SK-N-SH (cell line): ENCODE measurements around the gene EFTUD2. TPM values are rescaled to one million over a fixed set of nuclear protein-coding genes. Genes with fewer than 3 reads are reported as not detected.

Source experiments
- CTCF ChIA-PET: fragments of 300-600, 350-600 bp; formaldehyde crosslinking; extraction: SDS; loops from one replicate; lab custom pipeline; 2021; lab: Yijun Ruan, JAX
- POLR2A ChIA-PET: fragments of 350-600 bp; sonication (Branson Sonifier 250); formaldehyde crosslinking; extraction: SDS; loops from one replicate; lab custom pipeline; 2020; ENCODE audit warnings: antibody characterized with exemption, inconsistent platforms; lab: Yijun Ruan, JAX
- DNase-seq: peaks from one replicate; pipeline ENCODE4 v3.0.0; 2012
- H2AFZ ChIP-seq: fragments of 200-600 bp; sonication (generic); 2 replicates; pipeline ENCODE4 v1.8.1; 2016; ENCODE audit warnings: antibody characterized with exemption, mild to moderate bottlenecking, low read depth
- H3F3A ChIP-seq: fragments of 200-600 bp; sonication (generic); replicated peaks from 2 replicates; pipeline ENCODE3; 2016; ENCODE audit warnings: antibody characterized with exemption, mild to moderate bottlenecking; ENCODE audit not compliant: insufficient read depth
- H3K27ac ChIP-seq, 2 experiments: fragments of 200-500 bp in 1 of 2; fragments of 200-600 bp in 1 of 2; sonication (Bioruptor generic) in 1 of 2; sonication (generic), shearing (Covaris generic) in 1 of 2; 2 replicates each; pipeline versions ENCODE4 v1.5.1 to v1.6.1; 2014 to 2016; ENCODE audit warnings: low read depth in 2 of 2, inconsistent platforms in 1 of 2, low read length in 1 of 2, mild to moderate bottlenecking in 1 of 2, mixed read lengths in 1 of 2
- H3K27me3 ChIP-seq: fragments of 200-600 bp; sonication (generic), shearing (Covaris generic); 2 replicates; pipeline ENCODE4 v1.6.1; 2016; ENCODE audit warnings: mixed run types; ENCODE audit not compliant: insufficient read depth
- H3K36me3 ChIP-seq, 2 experiments: fragments of 200-500 bp in 1 of 2; fragments of 200-600 bp in 1 of 2; sonication (Bioruptor generic) in 1 of 2; sonication (generic) in 1 of 2; replicated peaks in 1 of 2; 2 replicates each; pipeline versions ENCODE3 to v1.5.1; 2014 to 2016; ENCODE audit warnings: low read length in 1 of 2, mild to moderate bottlenecking in 1 of 2; ENCODE audit not compliant: insufficient read depth in 2 of 2, control insufficient read depth in 1 of 2
- H3K4me1 ChIP-seq, 2 experiments: fragments of 200-500 bp in 1 of 2; fragments of 200-600 bp in 1 of 2; sonication (Bioruptor generic) in 1 of 2; sonication (generic), shearing (Covaris generic) in 1 of 2; 2 replicates each; pipeline versions ENCODE4 v1.5.1 to v1.6.1; 2014 to 2016; ENCODE audit warnings: low read depth in 1 of 2, low read length in 1 of 2, mixed run types in 1 of 2; ENCODE audit not compliant: insufficient read depth in 2 of 2, control insufficient read depth in 1 of 2
- H3K4me2 ChIP-seq: fragments of 200-600 bp; sonication (generic), shearing (Covaris generic); 2 replicates; pipeline ENCODE4 v1.6.1; 2017; ENCODE audit warnings: mixed run types
- H3K4me3 ChIP-seq, 2 experiments: fragments of 200-500 bp in 1 of 2; fragments of 200-600 bp in 1 of 2; sonication (Bioruptor generic) in 1 of 2; sonication (generic), shearing (Covaris generic) in 1 of 2; 2 replicates each; pipeline versions ENCODE4 v1.5.1 to v1.8.1; 2014 to 2016; ENCODE audit warnings: low read depth in 2 of 2, inconsistent platforms in 1 of 2, low read length in 1 of 2, mild to moderate bottlenecking in 1 of 2, mixed read lengths in 1 of 2, moderate library complexity in 1 of 2
- H3K79me2 ChIP-seq: fragments of 200-600 bp; sonication (generic); 2 replicates; pipeline ENCODE4 v1.8.1; 2017; ENCODE audit warnings: mild to moderate bottlenecking; ENCODE audit not compliant: insufficient read depth
- H3K9ac ChIP-seq: fragments of 200-600 bp; sonication (generic); 2 replicates; pipeline ENCODE4 v1.6.1; 2017; ENCODE audit warnings: mixed run types
- H3K9me2 ChIP-seq: fragments of 200-600 bp; sonication (generic); 2 replicates; pipeline ENCODE4 v1.6.1; 2017; ENCODE audit warnings: mixed run types
- H3K9me3 ChIP-seq: fragments of 200-600 bp; sonication (generic); 2 replicates; pipeline ENCODE4 v1.6.1; 2017; ENCODE audit warnings: mixed run types, mild to moderate bottlenecking, moderate library complexity
- H4K20me1 ChIP-seq: fragments of 200-600 bp; sonication (generic); 2 replicates; pipeline ENCODE4 v1.6.1; 2017; ENCODE audit warnings: mild to moderate bottlenecking, mixed run types; ENCODE audit not compliant: insufficient read depth
- EP300 ChIP-seq, 2 experiments: IDR thresholded peaks; 2 replicates each; pipeline versions ENCODE4 v1.4.0 to v1.6.1; 2012; ENCODE audit warnings: borderline replicate concordance in 1 of 2, low read depth in 1 of 2, low read length in 1 of 2
- FOSL2 ChIP-seq: IDR thresholded peaks from 2 replicates; pipeline ENCODE4 v1.4.0; 2012; ENCODE audit warnings: low read depth, mild to moderate bottlenecking, moderate library complexity, borderline replicate concordance
- FOXM1 ChIP-seq: IDR thresholded peaks from 2 replicates; pipeline ENCODE4 v1.4.0; 2012; ENCODE audit warnings: low read depth, mild to moderate bottlenecking
- MAX ChIP-seq: IDR thresholded peaks from 2 replicates; pipeline ENCODE4 v1.4.0; 2012; ENCODE audit warnings: low read depth
- MEF2A ChIP-seq: IDR thresholded peaks from 2 replicates; pipeline ENCODE4 v1.4.0; 2012; ENCODE audit warnings: low read depth, borderline replicate concordance
- NFIC ChIP-seq: IDR thresholded peaks from 2 replicates; pipeline ENCODE4 v1.4.0; 2012; ENCODE audit warnings: borderline replicate concordance
- PBX3 ChIP-seq: IDR thresholded peaks from 2 replicates; pipeline ENCODE4; 2012
- RCOR1 ChIP-seq: fragments of 150-350 bp; IDR thresholded peaks from 2 replicates; pipeline ENCODE4 v1.6.1; 2017; ENCODE audit warnings: antibody characterized with exemption, low read length
- RFX5 ChIP-seq: IDR thresholded peaks from 2 replicates; pipeline ENCODE4 v1.6.1; 2012; ENCODE audit warnings: mild to moderate bottlenecking, improper control_type of control experiment, low read length
- RXRA ChIP-seq: IDR thresholded peaks from 2 replicates; pipeline ENCODE4 v1.4.0; 2012; ENCODE audit warnings: low read depth, mild to moderate bottlenecking, borderline replicate concordance
- SIN3A ChIP-seq: IDR thresholded peaks from 2 replicates; pipeline ENCODE4 v1.6.1; 2012; ENCODE audit warnings: low read depth, mild to moderate bottlenecking, low read length, moderate library complexity, borderline replicate concordance
- TAF1 ChIP-seq: IDR thresholded peaks from 2 replicates; pipeline ENCODE4 v1.6.1; 2012; ENCODE audit warnings: low read depth, mild to moderate bottlenecking, low read length, moderate library complexity, borderline replicate concordance
- TCF12 ChIP-seq: IDR thresholded peaks from 2 replicates; pipeline ENCODE4 v1.4.0; 2012
- USF1 ChIP-seq: IDR thresholded peaks from 2 replicates; pipeline ENCODE4 v1.4.0; 2012; ENCODE audit warnings: low read depth, borderline replicate concordance
- YY1 ChIP-seq: IDR thresholded peaks from 2 replicates; pipeline ENCODE4 v1.4.0; 2012; ENCODE audit warnings: low read depth, mild to moderate bottlenecking
- WGBS: methylation state at CpG from one replicate; pipeline ENCODE4 v1.1.6; 2017; ENCODE audit warnings: low lambda C conversion rate; 5-methylcytosine and 5-hydroxymethylcytosine counted together
- polyA plus RNA-seq, 3 experiments: library from polyadenylated mRNA; depleted of rRNA; stranded (reverse); fragments of >200 nt; gene quantifications; 2 replicates each; pipeline ENCODE4 v1.2.3, GENCODE V29; 2012
- TF ChIP-seq, protein P1 (sequence below): fragments of 150-350 bp; IDR thresholded peaks from 2 replicates; pipeline ENCODE4 v1.6.1; 2017; ENCODE audit warnings: antibody characterized with exemption, low read length, low read depth, borderline replicate concordance
- TF ChIP-seq, protein P2 (sequence below): fragments of 200-600 bp; sonication (generic); IDR thresholded peaks from 2 replicates; pipeline ENCODE4 v1.6.1; 2017; ENCODE audit warnings: antibody characterized with exemption, mild to moderate bottlenecking, moderate library complexity

Gene EFTUD2
- polyA plus RNA-seq, 1 of the 3 experiments (the other 2 are of a cell fraction): 82.9 TPM

- TF ChIP-seq, protein P1, sequence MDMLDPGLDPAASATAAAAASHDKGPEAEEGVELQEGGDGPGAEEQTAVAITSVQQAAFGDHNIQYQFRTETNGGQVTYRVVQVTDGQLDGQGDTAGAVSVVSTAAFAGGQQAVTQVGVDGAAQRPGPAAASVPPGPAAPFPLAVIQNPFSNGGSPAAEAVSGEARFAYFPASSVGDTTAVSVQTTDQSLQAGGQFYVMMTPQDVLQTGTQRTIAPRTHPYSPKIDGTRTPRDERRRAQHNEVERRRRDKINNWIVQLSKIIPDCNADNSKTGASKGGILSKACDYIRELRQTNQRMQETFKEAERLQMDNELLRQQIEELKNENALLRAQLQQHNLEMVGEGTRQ: no peak
- no peak for TF ChIP-seq RFX5
- TF ChIP-seq TCF12: no peak
- TF ChIP-seq, all 33 proteins: peak for 0
Observed at GRCh38 chr17:44942456-44942855, 43.2 kb upstream of the EFTUD2 start (continued).

DNA sequence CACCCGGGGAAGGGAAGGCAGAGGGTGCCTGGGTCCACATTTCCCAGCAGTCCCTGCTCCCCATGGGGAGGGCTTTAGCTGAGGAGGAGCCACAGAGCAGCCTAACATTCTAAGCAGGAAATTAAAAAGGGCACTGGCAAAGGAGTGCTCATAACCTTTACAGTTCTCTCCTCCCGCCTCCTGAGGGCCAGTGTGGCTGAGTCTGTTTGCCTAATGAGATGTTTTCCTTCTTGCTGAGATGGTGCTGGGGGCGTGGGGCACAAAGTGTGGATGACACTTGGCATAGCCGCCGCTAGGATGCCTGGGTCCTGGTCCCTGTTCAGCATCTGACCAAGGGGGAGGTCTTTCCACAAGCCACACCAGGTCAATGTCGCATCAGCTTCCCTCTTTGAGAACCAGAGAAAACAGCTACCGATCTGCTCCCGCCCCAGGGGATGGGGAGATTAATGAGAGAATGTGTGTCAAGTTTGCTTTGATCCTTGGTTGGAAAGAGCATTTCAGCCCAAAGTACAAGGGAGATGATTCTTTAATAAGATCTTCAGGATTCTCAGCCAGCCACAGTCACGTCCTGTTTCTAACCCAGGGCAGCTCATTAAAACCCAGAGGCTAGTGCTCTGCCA, 42.6 kb upstream of the EFTUD2 start:
- H3K27ac ChIP-seq: peak overlapping the region; percentile 3 to 56; a peak in 2 of 4 replicates
- H3K79me2 ChIP-seq: peaks cover 100% of the 10 kb centered on the region
- TF ChIP-seq EP300 (IDR thresholded peaks at IDR 0.05; ENCODE audit: borderline replicate concordance in 1 of 2, low read depth in 1 of 2, low read length in 1 of 2) (no peak), RFX5 (no peak), USF1 (no peak), FOXM1 (no peak), TAF1 (no peak), SIN3A (no peak), MEF2A (no peak), NFIC (no peak), MAX (no peak), RXRA (no peak), FOSL2 (no peak), RCOR1 (no peak), PBX3 (no peak), YY1 (no peak)
- TF ChIP-seq, protein P2, sequence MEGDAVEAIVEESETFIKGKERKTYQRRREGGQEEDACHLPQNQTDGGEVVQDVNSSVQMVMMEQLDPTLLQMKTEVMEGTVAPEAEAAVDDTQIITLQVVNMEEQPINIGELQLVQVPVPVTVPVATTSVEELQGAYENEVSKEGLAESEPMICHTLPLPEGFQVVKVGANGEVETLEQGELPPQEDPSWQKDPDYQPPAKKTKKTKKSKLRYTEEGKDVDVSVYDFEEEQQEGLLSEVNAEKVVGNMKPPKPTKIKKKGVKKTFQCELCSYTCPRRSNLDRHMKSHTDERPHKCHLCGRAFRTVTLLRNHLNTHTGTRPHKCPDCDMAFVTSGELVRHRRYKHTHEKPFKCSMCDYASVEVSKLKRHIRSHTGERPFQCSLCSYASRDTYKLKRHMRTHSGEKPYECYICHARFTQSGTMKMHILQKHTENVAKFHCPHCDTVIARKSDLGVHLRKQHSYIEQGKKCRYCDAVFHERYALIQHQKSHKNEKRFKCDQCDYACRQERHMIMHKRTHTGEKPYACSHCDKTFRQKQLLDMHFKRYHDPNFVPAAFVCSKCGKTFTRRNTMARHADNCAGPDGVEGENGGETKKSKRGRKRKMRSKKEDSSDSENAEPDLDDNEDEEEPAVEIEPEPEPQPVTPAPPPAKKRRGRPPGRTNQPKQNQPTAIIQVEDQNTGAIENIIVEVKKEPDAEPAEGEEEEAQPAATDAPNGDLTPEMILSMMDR: no peak
- H3K9me3 ChIP-seq: no peaks in the 10 kb centered on the region
- WGBS: 69% methylated on average over 9 of the region's 9 CpGs
- POLR2A ChIA-PET: no interaction called here
- peaks cover 0 to 15% of the 10 kb centered on the region in 2 experiments; a peak in 1 of 4 replicates for H3K4me1 ChIP-seq
- H3K9me2 ChIP-seq: no peaks in the 10 kb centered on the region
- no peaks in the 10 kb centered on the region for H3K27me3 ChIP-seq
- peaks cover 11 to 42% of the 10 kb centered on the region in 2 experiments for H3K36me3 ChIP-seq
- H2AFZ ChIP-seq: peak overlapping the region; percentile 67; the same call in 1 of the 2 replicates
- H3F3A ChIP-seq: peaks cover 37% of the 10 kb centered on the region
- H3K9ac ChIP-seq: no peak overlapping the region
- DNase-seq: peak; percentile 32
- H3K4me2 ChIP-seq: no peak overlapping the region
- CTCF ChIA-PET: interaction anchor here (1.0 to 2.9 kb wide), 6 partner anchors 11 to 81 kb away, joined by 3 to 16 read pairs (median 6); no protein-coding TSS in a partner anchor
- no peak overlapping the region for H3K4me3 ChIP-seq
- no peaks in the 10 kb centered on the region; the same call in 1 of the 2 replicates for H4K20me1 ChIP-seq
